A673 (cell line): ENCODE data around the gene LYRM2.

Experiments used
- EZH2 ChIP-seq: fragments of 200-600 bp; sonication (generic); IDR thresholded peaks from 2 replicates; pipeline ENCODE4 v1.6.1; 2017; ENCODE audit warnings: borderline replicate concordance, low read depth, mild to moderate bottlenecking, mixed read lengths, antibody characterized with exemption, low read length; ENCODE audit not compliant: poor library complexity, severe bottlenecking
- TF ChIP-seq, protein P1 (sequence below): fragments of 300-800, 200-600 bp; sonication (generic); conservative IDR thresholded peaks from 2 replicates; pipeline ENCODE4 v1.5.1; 2017; ENCODE audit warnings: low read depth, mild to moderate bottlenecking, antibody characterized with exemption, low read length, moderate library complexity, mixed read lengths

GRCh38 chr6:89536231-89536630 is 102.3 kb downstream of the LYRM2 start:
- TF ChIP-seq, protein P1, sequence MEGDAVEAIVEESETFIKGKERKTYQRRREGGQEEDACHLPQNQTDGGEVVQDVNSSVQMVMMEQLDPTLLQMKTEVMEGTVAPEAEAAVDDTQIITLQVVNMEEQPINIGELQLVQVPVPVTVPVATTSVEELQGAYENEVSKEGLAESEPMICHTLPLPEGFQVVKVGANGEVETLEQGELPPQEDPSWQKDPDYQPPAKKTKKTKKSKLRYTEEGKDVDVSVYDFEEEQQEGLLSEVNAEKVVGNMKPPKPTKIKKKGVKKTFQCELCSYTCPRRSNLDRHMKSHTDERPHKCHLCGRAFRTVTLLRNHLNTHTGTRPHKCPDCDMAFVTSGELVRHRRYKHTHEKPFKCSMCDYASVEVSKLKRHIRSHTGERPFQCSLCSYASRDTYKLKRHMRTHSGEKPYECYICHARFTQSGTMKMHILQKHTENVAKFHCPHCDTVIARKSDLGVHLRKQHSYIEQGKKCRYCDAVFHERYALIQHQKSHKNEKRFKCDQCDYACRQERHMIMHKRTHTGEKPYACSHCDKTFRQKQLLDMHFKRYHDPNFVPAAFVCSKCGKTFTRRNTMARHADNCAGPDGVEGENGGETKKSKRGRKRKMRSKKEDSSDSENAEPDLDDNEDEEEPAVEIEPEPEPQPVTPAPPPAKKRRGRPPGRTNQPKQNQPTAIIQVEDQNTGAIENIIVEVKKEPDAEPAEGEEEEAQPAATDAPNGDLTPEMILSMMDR: 0 out of 2 replicates have a peak, but pooled peaks have one; percentile 13
- TF ChIP-seq EZH2: no peak
